HUES48 (cell line): ENCODE data around the gene GYPB.
"Not testable (repeated sequence)": the region's sequence is repeated elsewhere in the genome, so short reads cannot be mapped to it uniquely, and the experiment has no call there.

Experiments used
- H3K27ac ChIP-seq: one replicate; pipeline ENCODE4 v1.7.0; 2013; ENCODE audit warnings: low read depth, low read length, inconsistent platforms
- H3K27me3 ChIP-seq: 2 replicates; pipeline ENCODE4 v1.6.1; 2013; ENCODE audit warnings: mild to moderate bottlenecking, low read length; ENCODE audit not compliant: control insufficient read depth, insufficient read depth
- H3K36me3 ChIP-seq: 2 replicates; pipeline ENCODE4 v1.6.1; 2013; ENCODE audit warnings: low read length; ENCODE audit not compliant: control insufficient read depth, insufficient read depth
- H3K4me1 ChIP-seq: 2 replicates; pipeline ENCODE4 v1.6.1; 2013; ENCODE audit warnings: mild to moderate bottlenecking, low read length; ENCODE audit not compliant: control insufficient read depth, insufficient read depth
- H3K4me3 ChIP-seq: 2 replicates; pipeline ENCODE4 v1.5.1; 2013; ENCODE audit warnings: mild to moderate bottlenecking, low read depth, low read length
- H3K9ac ChIP-seq: 2 replicates; pipeline ENCODE4 v1.6.1; 2013; ENCODE audit warnings: mild to moderate bottlenecking, low read depth, low read length, moderate library complexity
- H3K9me3 ChIP-seq: 2 replicates; pipeline ENCODE4 v1.6.1; 2013; ENCODE audit warnings: low read length; ENCODE audit not compliant: control insufficient read depth, insufficient read depth

Gene GYPB

DNA sequence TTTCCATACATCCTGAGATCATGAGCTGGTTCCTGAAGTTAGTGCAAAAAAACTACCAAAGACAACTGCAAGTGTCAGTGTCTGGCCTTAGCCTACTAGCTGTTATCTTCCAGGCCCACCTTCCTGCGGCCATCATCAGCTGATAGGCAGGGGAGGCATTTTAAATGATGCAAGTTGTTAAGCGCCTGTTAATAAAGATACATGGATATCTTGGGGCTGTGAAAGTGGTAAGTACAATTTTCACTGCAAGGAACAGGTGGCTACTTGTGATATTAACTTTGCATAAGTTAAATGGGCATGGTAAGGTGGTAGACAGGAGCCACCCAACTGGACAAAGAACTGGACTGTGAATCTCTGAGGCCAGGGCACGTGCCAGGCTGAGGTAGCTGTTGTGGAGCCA, at the start of gene GYPB:
Gene GYPB (minus strand): TSS at position 104 of the 400 bp plus-strand sequence. CDS start 93 bp downstream, at position 11.
- not testable (repeated sequence) for H3K4me3 ChIP-seq, H3K4me1 ChIP-seq, H3K9me3 ChIP-seq, H3K9ac ChIP-seq, H3K27me3 ChIP-seq, H3K36me3 ChIP-seq, H3K27ac ChIP-seq

DNA sequence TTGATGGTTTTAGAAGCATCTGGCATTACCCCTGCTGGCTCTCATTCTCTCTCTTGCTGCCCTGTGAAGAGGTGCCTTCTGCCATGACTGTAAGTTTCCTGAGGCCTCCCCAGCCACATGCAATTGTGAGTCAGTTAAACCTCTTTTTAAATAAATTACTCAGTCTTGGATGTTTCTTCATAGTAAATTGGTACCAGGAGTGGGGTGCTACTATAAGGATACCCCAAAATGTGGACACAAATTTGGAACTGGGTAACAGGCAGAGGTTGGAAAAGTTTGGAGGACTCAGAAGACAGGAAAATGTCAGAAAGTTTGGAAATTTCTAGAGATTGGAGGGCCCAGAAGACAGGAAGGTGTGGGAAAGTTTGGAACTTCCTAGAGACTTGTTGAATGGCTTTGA, 42.4 kb upstream of the GYPB start:
- H3K4me3 ChIP-seq, H3K4me1 ChIP-seq, H3K36me3 ChIP-seq, H3K27me3 ChIP-seq, H3K9ac ChIP-seq, H3K27ac ChIP-seq, H3K9me3 ChIP-seq: not testable (repeated sequence)

DNA sequence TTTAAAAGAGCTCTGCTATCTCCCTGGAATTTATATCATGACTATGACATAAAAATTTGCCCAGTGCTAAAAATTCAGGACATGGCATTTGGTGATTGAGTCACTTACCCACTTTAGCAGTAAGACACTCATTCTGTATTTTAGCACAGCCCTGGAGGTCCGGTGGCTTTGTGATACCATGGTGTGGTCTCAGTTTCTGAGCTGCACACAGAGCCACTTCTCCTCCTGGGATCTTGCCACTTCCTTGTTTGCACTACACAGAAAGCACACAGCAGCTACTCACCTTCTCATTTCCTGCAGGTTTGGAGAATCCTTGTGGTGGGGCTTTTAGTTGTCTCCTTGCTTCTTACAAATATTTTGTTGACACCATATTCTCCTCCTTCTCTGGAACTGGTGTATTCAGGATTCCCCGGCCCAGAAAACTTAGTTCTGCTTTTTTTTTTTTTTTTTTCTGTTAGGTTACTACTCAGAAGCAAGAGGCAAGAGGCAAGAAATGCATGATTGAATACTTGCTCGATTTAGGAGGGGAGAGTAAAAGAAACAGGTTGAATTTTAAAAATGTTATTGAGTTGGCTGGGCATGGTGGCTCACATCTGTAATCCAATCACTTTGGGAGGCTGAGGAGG, 41.2 kb upstream of the GYPB start:
- H3K36me3 ChIP-seq, H3K4me1 ChIP-seq, H3K27ac ChIP-seq, H3K27me3 ChIP-seq, H3K9ac ChIP-seq, H3K9me3 ChIP-seq, H3K4me3 ChIP-seq: not testable (repeated sequence)

DNA sequence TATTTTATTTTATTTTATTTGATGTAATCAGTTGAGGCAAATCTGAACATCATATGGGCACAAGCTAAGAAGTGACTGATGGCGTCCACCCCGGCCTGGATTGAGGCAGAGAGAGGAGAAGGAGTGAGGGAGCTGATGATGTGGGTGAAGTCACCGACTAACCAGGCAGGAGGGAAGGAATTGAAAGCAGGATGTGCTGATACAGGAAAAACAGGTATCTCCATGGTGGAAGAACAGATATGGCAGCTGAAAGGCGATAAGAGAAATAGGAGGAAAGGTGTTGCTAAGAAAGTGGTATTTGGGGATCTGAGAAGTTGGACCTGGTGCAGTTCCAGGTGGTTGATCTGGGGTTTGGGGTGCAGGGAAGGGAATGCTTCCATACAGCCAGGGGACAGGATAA, 37.6 kb upstream of the GYPB start:
- H3K9me3 ChIP-seq: peaks cover 3% of the 10 kb centered on the region; the same call in 1 of the 2 replicates
- H3K4me1 ChIP-seq: no peaks in the 10 kb centered on the region
- no peak overlapping the region for H3K27ac ChIP-seq
- H3K4me3 ChIP-seq: no peak overlapping the region
- no peaks in the 10 kb centered on the region for H3K36me3 ChIP-seq
- H3K27me3 ChIP-seq: no peaks in the 10 kb centered on the region
- H3K9ac ChIP-seq: no peak overlapping the region

DNA sequence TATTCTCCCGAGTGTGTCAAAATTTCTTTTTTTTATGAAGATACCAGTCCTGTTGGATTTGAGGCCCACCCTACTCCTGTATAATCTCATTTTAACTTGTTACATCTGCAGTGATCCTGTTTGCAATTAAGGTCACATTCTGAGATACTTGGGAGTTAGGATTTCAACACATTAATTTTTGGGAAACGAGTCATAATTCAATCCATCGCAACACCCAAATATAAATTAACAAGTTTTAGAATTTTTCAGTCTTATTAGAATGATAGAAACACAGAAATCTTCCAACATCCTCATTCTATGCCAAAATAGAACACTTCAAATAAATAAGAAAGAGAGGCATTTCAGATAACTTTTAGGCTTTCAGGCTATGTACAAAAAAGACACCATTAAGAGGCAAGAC, 36.2 kb upstream of the GYPB start:
- H3K27me3 ChIP-seq, H3K9me3 ChIP-seq, H3K36me3 ChIP-seq, H3K4me3 ChIP-seq, H3K4me1 ChIP-seq, H3K27ac ChIP-seq, H3K9ac ChIP-seq: not testable (repeated sequence)

DNA sequence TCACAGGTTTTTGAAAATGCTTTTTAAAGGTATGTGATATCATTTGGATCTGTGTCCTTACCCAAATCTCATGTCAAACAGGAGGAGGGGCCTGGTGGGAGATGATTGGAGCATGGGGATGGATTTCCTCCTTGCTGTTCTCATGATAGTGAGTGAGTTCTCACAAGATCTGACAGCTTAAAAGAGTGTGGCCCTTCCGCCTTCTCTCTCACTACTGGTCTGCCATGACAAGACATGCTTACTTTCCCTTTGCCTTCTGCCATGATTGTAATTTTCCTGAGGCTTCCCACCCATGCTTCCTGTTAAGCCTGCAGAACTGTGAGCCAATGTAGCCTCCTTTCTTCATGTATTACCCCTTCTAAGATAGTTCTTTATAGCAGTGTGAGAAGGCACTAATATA, 32.3 kb upstream of the GYPB start:
- not testable (repeated sequence) for H3K27me3 ChIP-seq, H3K9ac ChIP-seq, H3K36me3 ChIP-seq, H3K4me1 ChIP-seq, H3K4me3 ChIP-seq, H3K9me3 ChIP-seq, H3K27ac ChIP-seq

DNA sequence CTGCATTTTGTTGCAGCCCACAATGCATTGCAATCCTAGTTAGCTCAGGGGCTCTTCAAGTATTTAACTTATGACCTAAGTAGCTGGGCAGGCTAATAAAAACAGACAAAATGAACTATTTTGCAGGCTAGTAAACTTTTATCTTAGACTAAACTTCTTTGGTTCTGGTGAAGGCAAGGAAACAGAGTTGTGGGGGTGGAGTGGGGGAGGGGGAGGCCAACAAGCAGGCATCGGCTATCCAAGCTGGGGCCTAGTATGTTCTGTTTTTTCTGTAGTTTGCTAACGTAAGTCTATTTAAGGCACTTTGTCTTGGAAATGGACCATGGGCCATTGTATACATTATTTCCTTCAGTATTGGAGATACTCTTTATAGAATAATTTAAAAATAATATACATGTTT, 31.5 kb upstream of the GYPB start:
- H3K9ac ChIP-seq, H3K4me1 ChIP-seq, H3K9me3 ChIP-seq, H3K27me3 ChIP-seq, H3K36me3 ChIP-seq, H3K27ac ChIP-seq, H3K4me3 ChIP-seq: not testable (repeated sequence)

DNA sequence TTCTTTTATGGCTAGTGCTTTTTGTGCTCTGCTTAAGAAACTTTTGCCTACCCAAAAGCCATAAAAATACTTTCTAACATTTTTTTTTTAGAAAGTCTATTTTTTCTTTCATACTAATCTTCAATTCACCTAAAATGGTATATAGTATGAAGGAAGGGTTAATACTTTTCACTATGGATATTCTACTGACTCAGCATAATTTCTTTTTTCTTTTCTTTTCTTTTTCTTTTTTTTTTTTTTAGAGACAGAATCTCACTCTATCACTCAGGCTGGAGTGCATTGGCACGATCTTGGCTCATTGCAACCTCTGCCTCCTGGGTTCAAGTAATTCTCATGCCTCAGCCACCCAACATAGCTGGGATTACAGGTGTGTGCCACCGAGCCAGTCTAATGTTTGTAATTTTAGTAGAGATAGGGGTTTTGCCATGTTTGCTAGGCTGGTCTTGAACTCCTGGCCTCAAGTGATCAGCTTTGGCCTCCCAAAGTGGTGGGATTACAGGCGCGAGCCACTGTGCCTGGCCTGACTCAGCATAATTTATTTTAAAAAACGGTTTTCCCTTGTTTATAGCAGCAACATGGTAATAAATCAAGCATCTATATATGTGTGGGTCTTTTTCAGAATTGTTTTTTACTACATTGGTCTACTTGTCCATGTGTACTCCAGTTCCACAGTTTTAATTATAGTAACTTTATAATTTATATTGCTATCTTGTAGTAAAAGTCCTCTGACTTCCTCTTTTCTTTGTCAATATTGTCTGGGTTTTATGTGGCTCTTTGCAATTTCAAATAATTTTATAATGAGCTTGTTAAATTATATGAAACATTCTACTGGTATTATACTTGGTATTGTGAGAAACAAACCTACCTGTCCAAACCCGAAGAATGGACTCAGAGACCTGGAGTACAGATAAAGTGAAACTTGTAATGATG, 30.6 kb upstream of the GYPB start:
- not testable (repeated sequence) for H3K9ac ChIP-seq, H3K27ac ChIP-seq, H3K27me3 ChIP-seq, H3K4me3 ChIP-seq, H3K9me3 ChIP-seq, H3K36me3 ChIP-seq, H3K4me1 ChIP-seq

DNA sequence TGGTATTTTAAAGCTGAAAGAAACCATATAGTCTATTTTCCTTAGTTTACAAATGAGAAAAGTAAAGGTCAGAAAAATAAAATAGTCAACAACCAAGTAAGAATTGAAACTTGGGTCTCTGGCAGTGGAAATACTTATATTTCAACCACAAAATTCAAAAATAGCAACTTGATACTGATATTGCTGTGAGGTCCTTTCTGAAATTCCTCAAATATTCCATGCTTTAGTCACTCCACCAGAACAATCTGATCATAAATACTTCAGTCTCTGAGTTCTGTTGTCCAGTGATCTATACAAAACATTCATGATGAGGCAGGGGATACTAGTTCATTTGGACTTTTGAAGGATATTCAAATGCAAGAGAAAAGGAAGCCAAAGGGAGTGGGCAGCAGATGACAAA, 25.8 kb upstream of the GYPB start:
- not testable (repeated sequence) for H3K4me3 ChIP-seq, H3K27ac ChIP-seq, H3K36me3 ChIP-seq, H3K9ac ChIP-seq, H3K27me3 ChIP-seq, H3K4me1 ChIP-seq, H3K9me3 ChIP-seq

DNA sequence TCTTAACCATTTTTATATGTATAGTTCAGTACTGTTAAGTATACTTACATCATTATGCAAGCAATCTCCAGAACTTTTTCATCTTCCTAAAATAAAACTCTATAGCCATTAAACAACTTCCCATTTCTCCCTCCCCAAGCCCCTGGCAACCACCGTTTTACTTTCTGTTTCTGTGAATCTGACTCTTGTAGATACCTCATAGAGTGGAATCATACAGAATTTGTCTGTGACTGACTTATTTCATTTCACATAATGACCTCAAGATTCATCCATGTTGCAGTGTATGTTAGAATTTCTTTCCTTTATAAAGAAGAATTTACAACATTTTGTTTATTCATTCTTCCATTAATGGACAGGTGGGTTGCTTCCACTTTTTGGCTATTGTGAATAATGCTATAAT, 13.4 kb upstream of the GYPB start:
- not testable (repeated sequence) for H3K4me1 ChIP-seq, H3K4me3 ChIP-seq, H3K9me3 ChIP-seq, H3K27ac ChIP-seq, H3K36me3 ChIP-seq, H3K9ac ChIP-seq, H3K27me3 ChIP-seq

DNA sequence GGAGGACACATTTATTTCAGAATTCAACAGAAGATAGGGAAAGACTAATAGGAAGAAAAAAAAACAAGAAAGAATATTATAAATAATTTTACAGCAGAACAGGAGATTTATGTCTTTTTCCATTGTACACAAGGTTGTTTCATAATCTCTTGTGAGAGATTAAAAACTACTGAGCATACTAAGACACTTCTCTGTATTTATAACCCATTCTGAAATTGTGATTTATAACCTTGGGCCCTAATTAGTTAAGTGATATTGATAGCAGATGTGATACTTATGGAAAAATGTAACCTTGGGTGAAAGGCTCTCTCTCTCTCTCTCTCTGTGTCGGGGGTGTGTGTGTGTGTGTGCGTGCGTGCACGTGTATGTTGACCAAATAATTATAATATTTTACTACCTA, 12.7 kb upstream of the GYPB start:
- H3K9ac ChIP-seq, H3K4me3 ChIP-seq, H3K9me3 ChIP-seq, H3K27ac ChIP-seq, H3K36me3 ChIP-seq, H3K4me1 ChIP-seq, H3K27me3 ChIP-seq: not testable (repeated sequence)
